Measurements from ENCODE around the gene GABRD. TPM values are rescaled to one million over a fixed set of nuclear protein-coding genes. Genes with fewer than 3 reads are reported as not detected.

Gene GABRD
- total RNA-seq, 2 donors from 2014 or later = not detected

- no peak for DNase-seq (ENCODE audit: low spot score)
- Histone ChIP-seq H3K27me3 (replicated peaks; ENCODE audit: insufficient read depth) (no peaks in the 10 kb centered on the region), H3K36me3 (no peaks in the 10 kb centered on the region), H3K4me3 (no peak overlapping the region), H3K9me3 (no peaks in the 10 kb centered on the region), H3K27ac (no peak overlapping the region), H3K4me1 (ENCODE audit: control insufficient read depth in 1 of 2, low read depth in 2 of 2) (no peaks in the 10 kb centered on the region)
- ATAC-seq (ENCODE audit: insufficient number of reproducible peaks, low FRiP score, low read depth) = no peak
- no peak for TF ChIP-seq CTCF (IDR thresholded peaks at IDR 0.05)
Observed at GRCh38 chr1:2030076-2030871, 11.1 kb downstream of the GABRD start.

GRCh38 chr1:2031546-2032540, 12.7 kb downstream of the GABRD start:
- H3K27me3 ChIP-seq (replicated peaks; ENCODE audit: insufficient read depth) = no peaks in the 10 kb centered on the region
- no peak overlapping the region for H3K27ac ChIP-seq
- no peak for TF ChIP-seq CTCF (IDR thresholded peaks at IDR 0.05)
- no peaks in the 10 kb centered on the region for H3K9me3 ChIP-seq
- ATAC-seq (ENCODE audit: insufficient number of reproducible peaks, low FRiP score, low read depth) (no peak), DNase-seq (ENCODE audit: low spot score) (no peak)
- H3K36me3 ChIP-seq = no peaks in the 10 kb centered on the region
- no peak overlapping the region for H3K4me3 ChIP-seq
- H3K4me1 ChIP-seq (ENCODE audit: control insufficient read depth in 1 of 2, low read depth in 2 of 2) = no peaks in the 10 kb centered on the region

GRCh38 chr1:2032737-2033136, 13.6 kb downstream of the GABRD start:
- no peaks in the 10 kb centered on the region for H3K4me1 ChIP-seq (ENCODE audit: control insufficient read depth in 1 of 2, low read depth in 2 of 2)
- no peak for TF ChIP-seq CTCF (IDR thresholded peaks at IDR 0.05)
- no peaks in the 10 kb centered on the region for H3K27me3 ChIP-seq (replicated peaks; ENCODE audit: insufficient read depth)
- no peak overlapping the region for H3K4me3 ChIP-seq
- DNase-seq (ENCODE audit: low spot score) (no peak), ATAC-seq (ENCODE audit: insufficient number of reproducible peaks, low FRiP score, low read depth) (no peak)
- H3K27ac ChIP-seq = no peak overlapping the region
- no peaks in the 10 kb centered on the region for H3K9me3 ChIP-seq
- H3K36me3 ChIP-seq = no peaks in the 10 kb centered on the region

- H3K27me3 ChIP-seq (replicated peaks; ENCODE audit: insufficient read depth) = no peaks in the 10 kb centered on the region
- H3K27ac ChIP-seq = no peak overlapping the region
Observed at GRCh38 chr1:2033165-2033564, 14.0 kb downstream of the GABRD start.

More at GRCh38 chr1:2033165-2033564, 14.0 kb downstream of the GABRD start:
- DNase-seq (ENCODE audit: low spot score) (no peak), ATAC-seq (ENCODE audit: insufficient number of reproducible peaks, low FRiP score, low read depth) (no peak)
- no peaks in the 10 kb centered on the region for H3K4me1 ChIP-seq (ENCODE audit: control insufficient read depth in 1 of 2, low read depth in 2 of 2)
- H3K36me3 ChIP-seq = no peaks in the 10 kb centered on the region
- TF ChIP-seq CTCF (IDR thresholded peaks at IDR 0.05) = no peak
- H3K9me3 ChIP-seq = peaks cover under 1% of the 10 kb centered on the region
- no peak overlapping the region for H3K4me3 ChIP-seq

All from thoracic aorta (tissue), 2 donors.